ENCODE data around the gene CADM1. TPM values are rescaled to one million over a fixed set of nuclear protein-coding genes. Genes with fewer than 3 reads are reported as not detected.

The CADM1 gene
- total and polyA plus RNA-seq, 2 donors (not counting 3 experiments of a cell fraction or from before 2014, with no cell fraction given), result 0.52 to 2.6 TPM

- Histone ChIP-seq H3K4me1 (ENCODE audit: control insufficient read depth, extremely low read depth, insufficient read depth, low read length) (no peaks in the 10 kb centered on the region), H3K27ac (ENCODE audit: insufficient read depth, low read depth, low read length) (no peak overlapping the region), H2AFZ (ENCODE audit: low read depth, low read length) (no peak overlapping the region), H3K27me3 (ENCODE audit: control insufficient read depth in 2 of 2, insufficient read depth in 2 of 2, low read length in 2 of 2) (no peaks in the 10 kb centered on the region), H3K9me1 (replicated peaks; ENCODE audit: control insufficient read depth, extremely low read depth, insufficient read depth, low read length) (no peaks in the 10 kb centered on the region), H4K20me1 (replicated peaks; ENCODE audit: control insufficient read depth, extremely low read depth, insufficient read depth, low read length) (no peaks in the 10 kb centered on the region), H3K9me3 (replicated peaks; ENCODE audit: control insufficient read depth, insufficient read depth, low read length) (peaks cover 4% of the 10 kb centered on the region), H3K4me2 (ENCODE audit: insufficient read depth, low read length) (no peak overlapping the region), H3K79me2 (ENCODE audit: control insufficient read depth, insufficient read depth, low read length) (no peaks in the 10 kb centered on the region), H3K9ac (replicated peaks; ENCODE audit: extremely low read depth, insufficient read depth, low read length) (no peak overlapping the region), H3K4me3 (replicated peaks in 1 of 3; ENCODE audit: insufficient read depth in 1 of 3, low read depth in 1 of 3, low read length in 3 of 3) (no peak overlapping the region), H3K36me3 (ENCODE audit: control insufficient read depth in 2 of 2, extremely low read depth in 1 of 2, insufficient read depth in 2 of 2, low read length in 2 of 2) (no peaks in the 10 kb centered on the region)
- intact Hi-C loops (cut with micrococcal nuclease) (no loop called here), dilution Hi-C loops (cut with MboI; ENCODE audit: extremely low pct_ligation_motif_present, low sequenced_read_pairs) (no loop called here)
- FAIRE-seq (no peak), DNase-seq (ENCODE audit: low read depth, low spot score) (no peak)
- CTCF ChIA-PET, result no interaction called here
- no peak for TF ChIP-seq FOS (IDR thresholded peaks at IDR 0.05; ENCODE audit: borderline replicate concordance, insufficient read depth, low read length)
- POLR2A ChIA-PET, result no interaction called here
- BruUV-seq (replicated peaks), result no TSS peak
Observed at GRCh38 chr11:115552773-115553438, 48.7 kb upstream of the CADM1 start.

GRCh38 chr11:115552151-115552772 is 48.0 kb upstream of the CADM1 start:
- TF ChIP-seq GATA2 (IDR thresholded peaks at IDR 0.05; ENCODE audit: insufficient read depth, insufficient read length, low read depth, low read length) (no peak), EZH2 (IDR thresholded peaks at IDR 0.05; ENCODE audit: borderline replicate concordance, low read depth, low read length, severe bottlenecking) (no peak), JUN (IDR thresholded peaks at IDR 0.05; ENCODE audit: borderline replicate concordance, insufficient read depth, insufficient read length, low read depth) (no peak), CTCF (IDR thresholded peaks at IDR 0.05; ENCODE audit: extremely low read depth in 1 of 2, insufficient read depth in 1 of 2, low read depth in 1 of 2, low read length in 2 of 2) (no peak), MYC (IDR thresholded peaks at IDR 0.05; ENCODE audit: low read depth, low read length) (no peak), FOS (IDR thresholded peaks at IDR 0.05; ENCODE audit: borderline replicate concordance, insufficient read depth, low read length) (no peak), POLR2A (IDR thresholded peaks at IDR 0.05; ENCODE audit: low read depth, low read length) (no peak), POLR2AphosphoS5 (IDR thresholded peaks at IDR 0.05; ENCODE audit: insufficient read depth, low read depth, low read length) (no peak), MAX (IDR thresholded peaks at IDR 0.05; ENCODE audit: insufficient read depth, insufficient read length) (no peak)
- ChIA-PET POLR2A (no interaction called here), CTCF (no interaction called here)
- Histone ChIP-seq H3K79me2 (ENCODE audit: control insufficient read depth, insufficient read depth, low read length) (no peaks in the 10 kb centered on the region), H2AFZ (ENCODE audit: low read depth, low read length) (no peak overlapping the region), H3K36me3 (ENCODE audit: control insufficient read depth in 2 of 2, extremely low read depth in 1 of 2, insufficient read depth in 2 of 2, low read length in 2 of 2) (no peaks in the 10 kb centered on the region), H3K9me3 (replicated peaks; ENCODE audit: control insufficient read depth, insufficient read depth, low read length) (no peaks in the 10 kb centered on the region), H3K4me1 (ENCODE audit: control insufficient read depth, extremely low read depth, insufficient read depth, low read length) (no peaks in the 10 kb centered on the region), H3K27me3 (ENCODE audit: control insufficient read depth in 2 of 2, insufficient read depth in 2 of 2, low read length in 2 of 2) (no peaks in the 10 kb centered on the region), H3K27ac (ENCODE audit: insufficient read depth, low read depth, low read length) (no peak overlapping the region), H3K4me3 (replicated peaks in 1 of 3; ENCODE audit: insufficient read depth in 1 of 3, low read depth in 1 of 3, low read length in 3 of 3) (no peak overlapping the region), H4K20me1 (replicated peaks; ENCODE audit: control insufficient read depth, extremely low read depth, insufficient read depth, low read length) (no peaks in the 10 kb centered on the region), H3K9ac (replicated peaks; ENCODE audit: extremely low read depth, insufficient read depth, low read length) (no peak overlapping the region), H3K4me2 (ENCODE audit: insufficient read depth, low read length) (no peak overlapping the region), H3K9me1 (replicated peaks; ENCODE audit: control insufficient read depth, extremely low read depth, insufficient read depth, low read length) (no peaks in the 10 kb centered on the region)
- no TSS peak for BruUV-seq (replicated peaks)
- FAIRE-seq, result no peak
- no peak for DNase-seq (ENCODE audit: low read depth, low spot score)
- dilution Hi-C loops (cut with MboI; ENCODE audit: extremely low pct_ligation_motif_present, low sequenced_read_pairs) (no loop called here), intact Hi-C loops (cut with micrococcal nuclease) (no loop called here)
